Keratinocyte (primary cell): ENCODE results near the gene DCST2. TPM values are rescaled to one million over a fixed set of nuclear protein-coding genes. Genes with fewer than 3 reads are reported as not detected.

Source experiments
- DNase-seq: peaks from one replicate; pipeline ENCODE4 v3.0.0-alpha.2; 2011; ENCODE audit warnings: low read depth, missing footprints, low spot score
- FAIRE-seq: peaks from 2 replicates; lab custom pipeline; 2011; peaks lifted over from hg19 to GRCh38; lab: Jason Lieb, UNC
- H2AFZ ChIP-seq: 2 replicates; pipeline ENCODE4 v1.6.0; 2012; ENCODE audit warnings: low read length, control low read depth, inconsistent platforms; ENCODE audit not compliant: control insufficient read depth
- H3K27ac ChIP-seq: 2 replicates; pipeline ENCODE4 v1.5.1; 2011; ENCODE audit warnings: low read length; ENCODE audit not compliant: control insufficient read depth, insufficient read depth
- H3K27me3 ChIP-seq: 3 replicates; pipeline ENCODE4 v1.6.0; 2011; ENCODE audit warnings: low read length; ENCODE audit not compliant: control insufficient read depth, insufficient read depth; ENCODE audit errors: extremely low read depth
- H3K36me3 ChIP-seq, 2 experiments: 2 replicates in 1 of 2; 3 replicates in 1 of 2; pipeline ENCODE4 v1.5.1; 2011; ENCODE audit warnings: low read length in 2 of 2, mild to moderate bottlenecking in 1 of 2; ENCODE audit not compliant: control insufficient read depth in 2 of 2, insufficient read depth in 2 of 2; ENCODE audit errors: extremely low read depth in 1 of 2
- H3K4me1 ChIP-seq: 3 replicates; pipeline ENCODE4 v1.5.1; 2011; ENCODE audit warnings: low read length; ENCODE audit not compliant: control insufficient read depth, insufficient read depth; ENCODE audit errors: extremely low read depth
- H3K4me2 ChIP-seq: 3 replicates; pipeline ENCODE4 v1.6.0; 2011; ENCODE audit warnings: low read depth, low read length; ENCODE audit not compliant: control insufficient read depth, insufficient read depth; ENCODE audit errors: extremely low read depth
- H3K4me3 ChIP-seq, 3 experiments: fragments of 200-600 bp in 1 of 3; sonication (generic) in 1 of 3; 2 replicates in 2 of 3; 3 replicates in 1 of 3; pipeline ENCODE4 v1.5.1; 2011 to 2016; ENCODE audit warnings: low read length in 3 of 3, mild to moderate bottlenecking in 3 of 3, control low read depth in 2 of 3, inconsistent platforms in 1 of 3, low read depth in 1 of 3, mixed read lengths in 1 of 3, mixed run types in 1 of 3, moderate library complexity in 1 of 3; ENCODE audit not compliant: control insufficient read depth in 2 of 3, insufficient read depth in 2 of 3; ENCODE audit errors: extremely low read depth in 1 of 3
- H3K79me2 ChIP-seq: 2 replicates; pipeline ENCODE4 v1.6.0; 2012; ENCODE audit warnings: low read length; ENCODE audit not compliant: control insufficient read depth, insufficient read depth
- H3K9ac ChIP-seq: 3 replicates; pipeline ENCODE4 v1.6.0; 2011; ENCODE audit warnings: low read length; ENCODE audit not compliant: control insufficient read depth, insufficient read depth; ENCODE audit errors: extremely low read depth
- H3K9me1 ChIP-seq: 3 replicates; pipeline ENCODE4 v1.6.0; 2011; ENCODE audit warnings: low read length; ENCODE audit not compliant: control insufficient read depth, insufficient read depth; ENCODE audit errors: extremely low read depth
- H3K9me3 ChIP-seq: 2 replicates; pipeline ENCODE4 v1.5.1; 2012; ENCODE audit warnings: low read depth, low read length; ENCODE audit not compliant: control insufficient read depth
- H4K20me1 ChIP-seq: 3 replicates; pipeline ENCODE4 v1.6.0; 2011; ENCODE audit warnings: low read length; ENCODE audit not compliant: control insufficient read depth, insufficient read depth; ENCODE audit errors: extremely low read depth
- CTCF ChIP-seq, 3 experiments: IDR thresholded peaks in 1 of 3; conservative IDR thresholded peaks in 1 of 3; optimal IDR thresholded peaks in 1 of 3; 2 replicates in 2 of 3; 3 replicates in 1 of 3; pipeline versions ENCODE3 to v1.5.1; 2011; ENCODE audit warnings: low read length in 3 of 3, mild to moderate bottlenecking in 3 of 3, moderate library complexity in 2 of 3, control low read depth in 1 of 3, inconsistent platforms in 1 of 3; ENCODE audit not compliant: insufficient read depth in 2 of 3; ENCODE audit errors: extremely low read depth in 1 of 3
- EZH2 ChIP-seq: IDR thresholded peaks from one replicate; pipeline ENCODE4 v1.6.1; 2012; ENCODE audit warnings: inconsistent platforms, mild to moderate bottlenecking, low read length, moderate library complexity
- dilution Hi-C: fragments of 300-500 bp; cut with MboI; formaldehyde crosslinking; loops from one replicate; pipeline ENCODE4 v1.7.0; 2020; ENCODE audit warnings: low sequenced_read_pairs; ENCODE audit not compliant: extremely low pct_ligation_motif_present
- polyA plus RNA-seq, 5 experiments: library from polyadenylated mRNA; depleted of rRNA in 3 of 5; stranded (reverse) in 3 of 5; stranded (forward) in 1 of 5; unstranded in 1 of 5; fragments of >200 nt; gene quantifications; 1 replicate in 1 of 5; 2 replicates in 3 of 5; 3 replicates in 1 of 5; pipeline versions ENCODE4 v1.2.1 to v1.2.3, GENCODE V29; 2011 to 2012; ENCODE audit warnings: missing spikeins in 2 of 5, low read depth in 1 of 5, low replicate concordance in 1 of 5

DCST2 gene
- polyA plus RNA-seq, 1 donor (not counting 4 experiments of a cell fraction or from before 2014, with no cell fraction given): 0.14 TPM

DNA sequence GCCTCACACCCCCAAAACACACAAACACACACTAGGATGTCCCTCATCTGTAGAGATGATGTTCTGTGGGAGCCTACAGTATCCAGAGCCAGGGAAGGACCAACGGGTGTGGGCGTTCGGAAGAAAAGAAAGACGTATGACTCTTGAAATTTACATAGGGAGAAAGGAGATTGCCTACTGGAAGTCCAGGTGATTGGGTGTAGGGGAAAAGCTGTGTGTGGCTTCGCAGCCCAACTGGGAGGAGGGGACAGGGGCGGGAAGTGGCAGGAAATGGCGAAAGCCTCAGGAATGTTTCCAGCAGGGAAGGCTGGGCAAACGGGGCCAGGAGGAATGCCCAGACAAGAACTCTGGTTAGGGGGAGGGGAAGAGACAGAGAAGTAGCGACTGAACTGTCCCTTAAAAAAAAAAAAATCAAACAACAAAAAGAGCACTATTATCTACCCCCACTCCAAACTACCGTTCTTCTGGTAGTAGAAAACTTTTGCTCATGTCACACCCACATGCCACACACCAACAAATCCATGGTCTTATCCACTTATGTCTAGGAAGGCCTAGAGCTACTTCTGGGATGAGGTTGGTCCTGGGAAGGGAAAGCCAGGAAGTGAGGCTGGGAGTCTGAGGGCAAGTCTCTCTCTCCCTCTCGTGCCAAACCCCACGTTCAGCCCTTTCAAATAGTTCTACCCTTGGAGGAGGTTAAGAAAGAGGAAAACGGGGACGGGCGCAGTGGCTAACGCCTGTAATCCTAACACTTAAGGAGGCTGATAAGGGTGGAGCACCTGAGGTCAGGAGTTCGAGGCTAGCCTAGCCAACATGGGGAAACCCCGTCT is 60.9 kb downstream of the DCST2 start:
- H3K27ac ChIP-seq: peak overlapping the region; percentile 99
- no peaks in the 10 kb centered on the region for H3K9me1 ChIP-seq
- peaks cover 3 to 18% of the 10 kb centered on the region in 2 experiments for H3K36me3 ChIP-seq
- H2AFZ ChIP-seq: no peak overlapping the region
- TF ChIP-seq CTCF (optimal IDR thresholded peaks at IDR 0.05 in 1 of 3, IDR thresholded peaks at IDR 0.05 in 1 of 3, conservative IDR thresholded peaks at IDR 0.05 in 1 of 3; ENCODE audit: extremely low read depth in 1 of 3, insufficient read depth in 2 of 3, low read length in 3 of 3): no peak
- H3K27me3 ChIP-seq: no peaks in the 10 kb centered on the region
- H3K79me2 ChIP-seq: peaks cover 57% of the 10 kb centered on the region
- dilution Hi-C loops: no loop called here
- H4K20me1 ChIP-seq: no peaks in the 10 kb centered on the region
- peak; percentile 89 for DNase-seq
- H3K9ac ChIP-seq: peak overlapping the region; percentile 96
- H3K4me1 ChIP-seq: peaks cover 54% of the 10 kb centered on the region
- peak overlapping the region; percentile 76 for H3K4me2 ChIP-seq
- FAIRE-seq: peak; percentile 52
- H3K9me3 ChIP-seq: no peaks in the 10 kb centered on the region
- H3K4me3 ChIP-seq: peak overlapping the region; percentile 57 to 79 (median 75)

DNA sequence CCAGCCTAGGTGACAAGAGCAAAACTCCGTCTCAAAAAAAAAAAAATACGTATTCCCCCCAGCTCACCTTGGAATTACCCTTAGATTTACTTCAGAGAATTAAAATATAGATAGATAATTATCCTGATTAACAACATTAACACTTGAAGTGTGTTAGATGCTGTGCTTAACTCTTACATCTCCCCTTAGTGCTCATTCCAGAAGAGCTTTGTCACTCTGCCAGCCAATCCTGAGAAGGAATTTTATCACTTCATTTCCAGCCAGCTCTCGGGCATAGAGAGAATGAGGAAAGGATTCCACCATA is 61.4 kb downstream of the DCST2 start:
- H3K36me3 ChIP-seq: peaks cover 7 to 19% of the 10 kb centered on the region in 2 experiments
- H3K9ac ChIP-seq: peak overlapping the region; percentile 96
- H3K27me3 ChIP-seq: no peaks in the 10 kb centered on the region
- no peak for TF ChIP-seq CTCF (optimal IDR thresholded peaks at IDR 0.05 in 1 of 3, IDR thresholded peaks at IDR 0.05 in 1 of 3, conservative IDR thresholded peaks at IDR 0.05 in 1 of 3; ENCODE audit: extremely low read depth in 1 of 3, insufficient read depth in 2 of 3, low read length in 3 of 3)
- TF ChIP-seq EZH2: no peak
- FAIRE-seq: no peak
- H3K9me3 ChIP-seq: no peaks in the 10 kb centered on the region
- no peaks in the 10 kb centered on the region for H4K20me1 ChIP-seq
- H3K4me3 ChIP-seq: peak overlapping the region; percentile 20 to 65 (median 64)
- dilution Hi-C loops: no loop called here
- no peaks in the 10 kb centered on the region for H3K9me1 ChIP-seq
- peak overlapping the region; percentile 99 for H3K27ac ChIP-seq
- H3K4me2 ChIP-seq: peak overlapping the region; percentile 76
- no peak overlapping the region for H2AFZ ChIP-seq
- peaks cover 56% of the 10 kb centered on the region for H3K4me1 ChIP-seq
- peaks cover 57% of the 10 kb centered on the region for H3K79me2 ChIP-seq
- DNase-seq: no peak
